GM06990 (cell line): ENCODE results near the gene UXT.

Source experiments
- DNase-seq: peaks from one replicate; pipeline ENCODE4 v3.0.0-alpha.2; 2011; ENCODE audit not compliant: insufficient read length; ENCODE audit errors: extremely low read depth
- H3K27me3 ChIP-seq: replicated peaks from 2 replicates; pipeline ENCODE4 v1.6.0; 2011; ENCODE audit warnings: low read length; ENCODE audit not compliant: control insufficient read depth, insufficient read depth
- H3K36me3 ChIP-seq: 2 replicates; pipeline ENCODE4 v1.5.1; 2011; ENCODE audit warnings: low read length; ENCODE audit not compliant: control insufficient read depth, insufficient read depth
- H3K4me3 ChIP-seq: replicated peaks from 2 replicates; pipeline ENCODE4 v1.5.1; 2011; ENCODE audit warnings: low read depth, mild to moderate bottlenecking, control low read depth, low read length
- CTCF ChIP-seq: IDR thresholded peaks from 2 replicates; pipeline ENCODE4 v1.5.1; 2011; ENCODE audit warnings: low read length, control low read depth, mild to moderate bottlenecking, inconsistent platforms; ENCODE audit not compliant: insufficient read depth, poor library complexity, severe bottlenecking

The UXT gene

GRCh38 chrX:47658684-47659420 is at the start of gene UXT:
Gene UXT (minus strand): TSS chrX:47659180. CDS start chrX:47658927, 253 bp downstream.
- no peaks in the 10 kb centered on the region for H3K27me3 ChIP-seq
- DNase-seq = peak; percentile 93
- peak within 1 kb of the TSS; percentile 76 for H3K4me3 ChIP-seq
- no peak for TF ChIP-seq CTCF
- peaks cover 1% of the 10 kb centered on the region; the same call in 1 of the 2 replicates for H3K36me3 ChIP-seq

- H3K27me3 ChIP-seq = no peaks in the 10 kb centered on the region; the same call in 1 of the 2 replicates
- no peak overlapping the region for H3K4me3 ChIP-seq
- no peaks in the 10 kb centered on the region for H3K36me3 ChIP-seq
- TF ChIP-seq CTCF = no peak
- no peak for DNase-seq
Measured at GRCh38 chrX:47707031-47707780, 48.2 kb upstream of the UXT start.

- no peak for DNase-seq
- Histone ChIP-seq H3K36me3 (no peaks in the 10 kb centered on the region), H3K27me3 (no peaks in the 10 kb centered on the region; the same call in 1 of the 2 replicates), H3K4me3 (no peak overlapping the region)
- no peak for TF ChIP-seq CTCF
Measured at GRCh38 chrX:47706575-47706974, 47.6 kb upstream of the UXT start.

GRCh38 chrX:47704736-47705135 is 45.8 kb upstream of the UXT start:
- H3K4me3 ChIP-seq = no peak overlapping the region
- TF ChIP-seq CTCF = no peak

GRCh38 chrX:47697181-47697580 is 38.2 kb upstream of the UXT start:
- DNase-seq = no peak
- H3K27me3 ChIP-seq = no peaks in the 10 kb centered on the region

More at GRCh38 chrX:47704736-47705135, 45.8 kb upstream of the UXT start:
- H3K36me3 ChIP-seq = no peaks in the 10 kb centered on the region
- H3K27me3 ChIP-seq = no peaks in the 10 kb centered on the region; the same call in 1 of the 2 replicates
- no peak for DNase-seq

More at GRCh38 chrX:47697181-47697580, 38.2 kb upstream of the UXT start:
- no peak for TF ChIP-seq CTCF
- H3K36me3 ChIP-seq = no peaks in the 10 kb centered on the region
- no peak overlapping the region for H3K4me3 ChIP-seq
